Prostate gland (tissue), 2 donors: ENCODE results near the gene TNNT2.

Experiments
- CTCF ChIP-seq, 4 experiments: fragments of 200-600 bp in 2 of 4; fragments of 450-650 bp in 2 of 4; sonication (generic) in 2 of 4; IDR thresholded peaks; 1 replicate in 3 of 4; 2 replicates in 1 of 4; pipeline ENCODE4 v1.5.1; 2016 to 2019; ENCODE audit warnings: antibody characterized with exemption in 4 of 4, mild to moderate bottlenecking in 2 of 4, moderate library complexity in 2 of 4
- POLR2A ChIP-seq: fragments of 450-650 bp; IDR thresholded peaks from one replicate; pipeline ENCODE4 v1.6.1; 2016; ENCODE audit warnings: antibody characterized with exemption, mild to moderate bottlenecking
- POLR2AphosphoS5 ChIP-seq: sonication (generic); formaldehyde crosslinking; IDR thresholded peaks from one replicate; pipeline ENCODE4 v1.6.1; 2017; ENCODE audit warnings: antibody characterized with exemption

GRCh38 chr1:201354151-201354900, 23.2 kb downstream of the TNNT2 start:
- TF ChIP-seq CTCF (IDR thresholded peaks at IDR 0.05) (no peak), POLR2A (no peak), POLR2AphosphoS5 (no peak)
